Hematopoietic multipotent progenitor cell treated with erythropoietin and hydrocortisone succinate and interleukin-3 and kit ligand, for 6 days (in vitro differentiated cells): ENCODE results near the gene CNTN4.

Source experiments
- DNase-seq: peaks from one replicate; pipeline ENCODE4 v3.0.0-alpha.2; 2015

Gene CNTN4

GRCh38 chr3:2823437-2824211, 725.0 kb downstream of the CNTN4 start:
- DNase-seq, result no peak

GRCh38 chr3:2826036-2826435, 727.4 kb downstream of the CNTN4 start:
- no peak for DNase-seq

GRCh38 chr3:2826453-2826852, 727.8 kb downstream of the CNTN4 start:
- DNase-seq, result no peak

- no peak for DNase-seq
Observed at GRCh38 chr3:2837239-2837638, 738.6 kb downstream of the CNTN4 start.

GRCh38 chr3:2837910-2838309, 739.2 kb downstream of the CNTN4 start:
- no peak for DNase-seq

GRCh38 chr3:2838546-2839157, 740.0 kb downstream of the CNTN4 start:
- no peak for DNase-seq

- no peak for DNase-seq
Observed at GRCh38 chr3:2839876-2840275, 741.2 kb downstream of the CNTN4 start.

- no peak for DNase-seq
Observed at GRCh38 chr3:2847062-2847841, 748.6 kb downstream of the CNTN4 start.

GRCh38 chr3:2849092-2849491, 750.4 kb downstream of the CNTN4 start:
- no peak for DNase-seq

GRCh38 chr3:2850701-2851100, 752.0 kb downstream of the CNTN4 start:
- no peak for DNase-seq

GRCh38 chr3:2851361-2851760, 752.7 kb downstream of the CNTN4 start:
- DNase-seq, result no peak

- no peak for DNase-seq
Observed at GRCh38 chr3:2851835-2852234, 753.2 kb downstream of the CNTN4 start.

GRCh38 chr3:2853651-2854050, 755.0 kb downstream of the CNTN4 start:
- no peak for DNase-seq

- DNase-seq, result no peak
Observed at GRCh38 chr3:2856138-2857133, 757.8 kb downstream of the CNTN4 start.

- no peak for DNase-seq
Observed at GRCh38 chr3:2860626-2861025, 762.0 kb downstream of the CNTN4 start.

GRCh38 chr3:2861120-2861519, 762.5 kb downstream of the CNTN4 start:
- no peak for DNase-seq

GRCh38 chr3:2861920-2862319, 763.3 kb downstream of the CNTN4 start:
- no peak for DNase-seq

- DNase-seq, result no peak
Observed at GRCh38 chr3:2862366-2862765, 763.7 kb downstream of the CNTN4 start.

GRCh38 chr3:2863127-2863526, 764.5 kb downstream of the CNTN4 start:
- DNase-seq, result no peak

- no peak for DNase-seq
Observed at GRCh38 chr3:2869905-2870304, 771.2 kb downstream of the CNTN4 start.

- no peak for DNase-seq
Observed at GRCh38 chr3:2870724-2871333, 772.2 kb downstream of the CNTN4 start.

- no peak for DNase-seq
Observed at GRCh38 chr3:2872884-2873283, 774.2 kb downstream of the CNTN4 start.
